PC-3 (cell line): Measurements from ENCODE around the gene KRT82. TPM values are rescaled to one million over a fixed set of nuclear protein-coding genes. Genes with fewer than 3 reads are reported as not detected.

Source experiments
- ATAC-seq: fragments of 200-7000 bp; cut with Tn5 transposase; 2 replicates; pipeline ENCODE4 v1.9.1; 2020; ENCODE audit warnings: mild to moderate bottlenecking, moderate library complexity
- BruUV-seq: library from RNA; stranded (reverse); fragments of 400-500 nt; replicated peaks from 2 replicates; lab custom pipeline; 2021; lab: Mats Ljungman, UMichigan
- CTCF ChIA-PET: fragments of 300-600 bp; sonication (Branson Sonifier 250); formaldehyde crosslinking; loops from one replicate; lab custom pipeline; 2022; ENCODE audit warnings: antibody characterized with exemption; lab: Charles Lee
- POLR2A ChIA-PET: fragments of 300-600 bp; sonication (Branson Sonifier 250); formaldehyde crosslinking; loops from one replicate; lab custom pipeline; 2022; ENCODE audit warnings: antibody characterized with exemption; ENCODE audit not compliant: unreplicated experiment; lab: Charles Lee
- DNase-seq: peaks from one replicate; pipeline ENCODE4 v3.0.0-alpha.2; 2015
- H2AFZ ChIP-seq: fragments of 300-600 bp; sonication (generic); 2 replicates; pipeline ENCODE4 v1.6.0; 2016; ENCODE audit warnings: antibody characterized with exemption, low read length
- H3F3A ChIP-seq: fragments of 300-600 bp; sonication (generic); one replicate; pipeline ENCODE4 v1.6.0; 2017; ENCODE audit warnings: antibody characterized with exemption, low read length, control low read depth, mild to moderate bottlenecking; ENCODE audit not compliant: unreplicated experiment
- H3K27ac ChIP-seq: fragments of 300-600 bp; sonication (generic); 2 replicates; pipeline ENCODE4 v1.5.1; 2016; ENCODE audit warnings: mild to moderate bottlenecking, low read length
- H3K27me3 ChIP-seq: fragments of 300-600 bp; sonication (generic); 2 replicates; pipeline ENCODE4 v1.6.1; 2016; ENCODE audit warnings: low read length, mixed read lengths
- H3K36me3 ChIP-seq: fragments of 300-600 bp; sonication (generic); 2 replicates; pipeline ENCODE4 v1.6.1; 2016; ENCODE audit warnings: low read depth, mixed run types, low read length, mixed read lengths
- H3K4me1 ChIP-seq: fragments of 300-600 bp; sonication (generic); 2 replicates; pipeline ENCODE4 v1.5.1; 2016; ENCODE audit warnings: low read length; ENCODE audit not compliant: insufficient read depth
- H3K4me2 ChIP-seq: fragments of 300-600 bp; sonication (generic); 2 replicates; pipeline ENCODE4 v1.6.0; 2016; ENCODE audit warnings: low read length
- H3K4me3 ChIP-seq: fragments of 300-600 bp; sonication (generic); 2 replicates; pipeline ENCODE4 v1.5.1; 2016; ENCODE audit warnings: mild to moderate bottlenecking, low read length, mixed read lengths
- H3K79me2 ChIP-seq: fragments of 300-600 bp; sonication (generic); 2 replicates; pipeline ENCODE4 v1.6.1; 2017; ENCODE audit warnings: low read length, mixed read lengths
- H3K9ac ChIP-seq: fragments of 300-600 bp; sonication (generic); 2 replicates; pipeline ENCODE4 v1.6.0; 2016; ENCODE audit warnings: mild to moderate bottlenecking, low read length
- H3K9me2 ChIP-seq: fragments of 300-600 bp; sonication (generic); replicated peaks from 2 replicates; pipeline ENCODE4 v1.6.1; 2016; ENCODE audit warnings: mixed run types, low read length, mixed read lengths
- H3K9me3 ChIP-seq: fragments of 300-600 bp; sonication (generic); 2 replicates; pipeline ENCODE4 v1.6.1; 2016; ENCODE audit warnings: low read length, mixed read lengths
- H4K20me1 ChIP-seq: fragments of 300-600 bp; sonication (generic); 2 replicates; pipeline ENCODE4 v1.6.1; 2016; ENCODE audit warnings: low read length, mixed read lengths
- CTCF ChIP-seq: fragments of 300-600 bp; sonication (generic); conservative IDR thresholded peaks from 2 replicates; pipeline ENCODE4 v1.5.1; 2017; ENCODE audit warnings: antibody characterized with exemption, low read depth, mild to moderate bottlenecking, low read length
- EZH2 ChIP-seq: fragments of 300-600 bp; sonication (generic); IDR thresholded peaks from one replicate; pipeline ENCODE4 v1.6.1; 2017; ENCODE audit warnings: antibody characterized with exemption, mild to moderate bottlenecking, low read length; ENCODE audit not compliant: unreplicated experiment
- EZH2phosphoT487 ChIP-seq: fragments of 300-600 bp; sonication (generic); IDR thresholded peaks from 2 replicates; pipeline ENCODE4 v1.6.1; 2018; ENCODE audit warnings: mild to moderate bottlenecking, antibody characterized with exemption, low read length, borderline replicate concordance
- intact Hi-C: fragments of 100-400 bp; cut with micrococcal nuclease; formaldehyde crosslinking; loops from 2 replicates; pipeline ENCODE4 v1.9.0; 2023
- total RNA-seq: library from RNA; depleted of rRNA; stranded (reverse); fragments of >200 nt; gene quantifications from 2 replicates; pipeline ENCODE4 v1.2.3, GENCODE V29; 2014; rRNA removed

The KRT82 gene
- total RNA-seq, 1 experiment from 2014 or later: 0.29 TPM

DNA sequence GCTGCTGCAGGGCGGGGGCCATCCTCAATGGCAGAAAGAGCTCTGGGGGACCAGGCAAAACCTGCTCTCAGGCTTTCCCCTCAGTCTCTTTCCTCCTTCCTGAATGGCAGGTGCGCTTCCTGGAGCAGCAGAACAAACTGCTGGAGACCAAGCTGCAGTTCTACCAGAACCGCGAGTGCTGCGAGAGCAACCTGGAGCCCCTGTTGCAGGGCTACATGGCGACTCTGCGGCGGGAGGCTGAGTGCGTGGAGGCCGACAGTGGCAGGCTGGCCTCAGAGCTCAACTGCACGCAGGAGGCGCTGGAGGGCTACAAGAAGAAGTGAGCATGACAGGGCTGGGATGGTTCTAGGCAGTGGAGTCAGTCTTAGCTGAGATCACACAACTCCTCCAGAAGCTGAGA lies 62.0 kb downstream of the KRT82 start:
- no peak for TF ChIP-seq CTCF
- TF ChIP-seq EZH2: no peak
- no peak for TF ChIP-seq EZH2phosphoT487

More for the DNA sequence above, 62.0 kb downstream of the KRT82 start:
- Histone ChIP-seq H3F3A (no peaks in the 10 kb centered on the region), H2AFZ (no peak overlapping the region), H3K9me3 (no peaks in the 10 kb centered on the region), H3K4me2 (no peak overlapping the region), H3K27me3 (no peaks in the 10 kb centered on the region), H3K27ac (no peak overlapping the region), H3K4me3 (no peak overlapping the region), H3K9ac (no peak overlapping the region), H4K20me1 (no peaks in the 10 kb centered on the region), H3K36me3 (no peaks in the 10 kb centered on the region), H3K4me1 (peaks cover 30% of the 10 kb centered on the region), H3K9me2 (no peaks in the 10 kb centered on the region), H3K79me2 (no peaks in the 10 kb centered on the region)
- POLR2A ChIA-PET: no interaction called here
- ATAC-seq (no peak), DNase-seq (no peak)
- intact Hi-C loops: no loop called here
- no TSS peak for BruUV-seq
- CTCF ChIA-PET: no interaction called here

Other genes starting within 250 kb of the KRT82 start
- gene KRT80, start 214.3 kb downstream of the KRT82 start, total RNA-seq: 19.8 and 30.1 TPM in 2 replicates
- gene KRT7, start 173.1 kb downstream of the KRT82 start, total RNA-seq: 2,144 and 2,979 TPM in 2 replicates
- 0.98 and 1.2 TPM in 2 replicates for gene KRT86, start 131.7 kb downstream of the KRT82 start, total RNA-seq
- gene KRT81, start 114.8 kb downstream of the KRT82 start, total RNA-seq: 1,688 and 2,042 TPM in 2 replicates
- gene KRT83, start 84.9 kb downstream of the KRT82 start, total RNA-seq: 0.33 and 1.1 TPM in 2 replicates
- not detected in 2 replicates for gene KRT85, start 38.9 kb downstream of the KRT82 start, total RNA-seq
- 0.15 TPM in 1 of 2 replicates, not detected in the other for gene KRT84, start 20.7 kb downstream of the KRT82 start, total RNA-seq
- 32.8 and 38.5 TPM in 2 replicates for gene KRT75, start 28.0 kb upstream of the KRT82 start, total RNA-seq
- gene KRT6B, start 45.8 kb upstream of the KRT82 start, total RNA-seq: 7.7 and 8.5 TPM in 2 replicates
- not detected in 2 replicates for gene KRT6C, start 67.5 kb upstream of the KRT82 start, total RNA-seq
- gene KRT6A, start 86.9 kb upstream of the KRT82 start, total RNA-seq: 46.3 and 61.2 TPM in 2 replicates
- not detected in 2 replicates for gene KRT5, start 114.1 kb upstream of the KRT82 start, total RNA-seq
- gene KRT71, start 146.8 kb upstream of the KRT82 start, total RNA-seq: not detected in 2 replicates
- gene KRT74, start 167.5 kb upstream of the KRT82 start, total RNA-seq: not detected in 2 replicates
- not detected in 2 replicates for gene KRT72, start 195.1 kb upstream of the KRT82 start, total RNA-seq
- not detected in 2 replicates for gene KRT73, start 212.2 kb upstream of the KRT82 start, total RNA-seq
- gene KRT2, start 245.9 kb upstream of the KRT82 start, total RNA-seq: 0.23 TPM in 1 of 2 replicates, not detected in the other